Hematopoietic multipotent progenitor cell treated with erythropoietin and hydrocortisone succinate and interleukin-3 and kit ligand, for 6 days (in vitro differentiated cells): ENCODE measurements around the gene TMEM106B.
A peak's percentile ranks its signal among the peaks of the same experiment; 100 is the strongest.

Experiments used
- DNase-seq: peaks from one replicate; pipeline ENCODE4 v3.0.0-alpha.2; 2015

The TMEM106B gene

GRCh38 chr7:12229046-12229445 is 18.0 kb downstream of the TMEM106B start:
- no peak for DNase-seq

DNA sequence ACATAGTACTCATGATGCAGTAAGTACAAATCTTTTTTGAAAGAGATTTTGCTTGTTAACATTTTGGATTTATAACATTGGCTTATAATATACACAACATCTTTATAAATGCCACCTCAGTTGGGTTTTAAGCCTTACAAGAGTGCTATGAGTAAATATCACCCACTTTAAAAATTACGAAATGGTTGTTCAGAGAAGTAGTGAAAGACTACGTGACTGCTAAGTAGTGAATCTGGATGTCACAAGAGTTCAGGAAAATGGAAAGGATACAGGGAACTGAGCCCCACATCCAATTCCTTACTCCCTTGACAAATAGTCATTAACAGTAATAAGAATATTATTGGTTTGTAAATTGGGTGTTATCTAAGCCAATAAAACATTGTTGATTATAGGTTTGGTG is 20.0 kb downstream of the TMEM106B start:
- DNase-seq, result no peak

GRCh38 chr7:12233175-12233574 is 22.1 kb downstream of the TMEM106B start:
- no peak for DNase-seq

DNA sequence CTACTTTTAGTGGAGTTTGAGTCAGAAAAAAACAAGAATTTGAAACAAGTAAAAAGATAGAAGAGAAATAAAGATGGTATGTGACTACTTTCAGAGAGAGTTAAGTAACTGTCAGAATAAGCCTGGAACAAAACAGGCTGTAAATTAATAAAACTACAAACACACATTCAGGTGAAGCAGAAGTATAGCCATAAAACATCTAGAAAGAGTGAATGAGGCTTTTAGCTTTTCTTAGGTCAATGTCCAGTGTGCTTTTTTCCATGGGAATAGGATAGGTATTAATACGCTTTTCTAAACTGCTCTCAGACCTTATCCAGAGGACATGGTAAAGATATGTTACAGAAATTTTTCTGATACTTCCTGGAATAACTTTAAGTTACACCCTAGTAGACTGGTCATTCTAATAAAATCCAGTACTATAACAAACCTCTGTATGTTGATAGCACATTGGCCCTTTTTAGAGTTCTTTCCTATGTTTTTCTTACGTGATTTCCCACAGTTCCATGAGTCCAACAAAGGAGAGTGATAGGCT is 23.3 kb downstream of the TMEM106B start:
- DNase-seq, result no peak

GRCh38 chr7:12235970-12236369 is 24.9 kb downstream of the TMEM106B start:
- DNase-seq, result no peak

DNA sequence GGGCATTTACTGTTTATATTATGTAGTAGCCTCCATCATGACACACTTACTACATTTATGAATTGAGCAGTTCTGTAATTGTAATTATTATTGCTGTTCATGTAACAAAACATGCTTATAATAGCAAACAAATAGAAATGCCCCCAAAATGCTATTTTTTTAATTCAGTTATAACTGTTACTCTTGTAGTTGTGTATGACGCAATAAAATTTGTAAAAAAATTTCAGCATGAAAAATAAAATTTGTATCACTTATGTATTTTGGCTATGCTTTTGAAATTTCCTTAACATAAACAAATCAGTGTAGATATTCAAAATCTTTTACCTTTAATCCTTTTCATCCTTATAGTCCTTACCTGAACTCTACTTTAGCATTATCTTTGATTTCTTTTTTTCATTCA is 25.9 kb downstream of the TMEM106B start:
- no peak for DNase-seq

DNA sequence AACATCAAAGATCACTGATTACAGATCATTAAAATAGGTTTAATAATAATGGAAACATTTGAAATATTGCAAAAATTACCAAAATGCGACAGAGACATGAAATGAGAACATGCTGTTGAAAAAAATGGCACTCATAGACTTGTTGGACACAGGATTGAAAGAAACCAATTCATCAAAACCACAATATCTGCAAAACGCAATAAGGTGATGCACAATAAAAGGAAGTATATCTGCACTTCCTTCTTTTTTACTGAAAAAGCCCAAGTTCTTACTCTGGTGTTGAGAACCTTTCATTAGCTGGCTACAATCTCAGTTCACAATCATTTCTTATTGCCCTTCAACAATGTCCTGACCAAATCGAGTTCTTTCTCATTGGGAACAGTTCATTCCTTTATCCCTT is 28.7 kb downstream of the TMEM106B start:
- DNase-seq, result peak; percentile 5

GRCh38 chr7:12244129-12244528 is 33.0 kb downstream of the TMEM106B start:
- peak; percentile 43 for DNase-seq

DNA sequence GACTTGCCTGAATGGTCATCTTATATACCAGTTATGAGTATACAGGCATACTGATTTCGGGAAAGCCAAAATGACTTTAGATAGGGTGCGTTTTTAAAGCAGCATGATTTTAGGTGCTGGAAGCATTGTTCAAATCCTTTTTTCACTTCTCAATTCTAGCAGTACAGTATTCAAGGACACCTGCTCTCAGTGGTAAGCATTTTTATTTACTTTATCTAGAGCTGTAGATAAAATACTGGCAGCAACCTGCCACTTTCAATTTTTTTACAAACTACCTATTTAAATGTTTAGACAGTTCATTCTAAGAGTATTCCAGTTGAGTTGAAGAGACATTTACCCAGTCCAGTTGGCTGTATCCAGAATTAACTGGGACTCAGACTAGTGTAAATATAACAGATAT is 33.6 kb downstream of the TMEM106B start:
- DNase-seq, result no peak

- no peak for DNase-seq
Observed at GRCh38 chr7:12249706-12250105, 38.6 kb downstream of the TMEM106B start.

DNA sequence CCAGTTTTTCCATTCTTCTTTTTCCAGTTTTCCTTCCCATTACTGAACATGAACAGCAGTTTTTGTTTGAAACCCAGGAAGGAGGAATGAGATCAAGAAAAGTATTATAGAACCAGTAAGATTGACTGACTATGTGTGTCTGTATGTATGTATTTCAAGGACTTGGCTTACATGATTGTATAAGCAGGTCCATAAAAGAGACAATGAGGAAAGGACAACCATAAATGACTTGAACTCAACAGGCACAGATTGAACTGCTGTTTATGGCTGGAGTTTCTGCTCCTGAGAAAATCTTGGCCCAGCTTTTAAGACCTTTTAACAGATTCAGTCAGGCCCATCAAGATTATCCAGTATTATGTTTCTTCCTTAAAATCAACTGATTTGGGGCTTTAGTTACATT is 39.1 kb downstream of the TMEM106B start:
- DNase-seq, result no peak

- no peak for DNase-seq
Observed at GRCh38 chr7:12256090-12256489, 45.0 kb downstream of the TMEM106B start.

- DNase-seq, result peak; percentile 16
Observed at GRCh38 chr7:12257582-12257981, 46.5 kb downstream of the TMEM106B start.

GRCh38 chr7:12258074-12258473 is 47.0 kb downstream of the TMEM106B start:
- no peak for DNase-seq

DNA sequence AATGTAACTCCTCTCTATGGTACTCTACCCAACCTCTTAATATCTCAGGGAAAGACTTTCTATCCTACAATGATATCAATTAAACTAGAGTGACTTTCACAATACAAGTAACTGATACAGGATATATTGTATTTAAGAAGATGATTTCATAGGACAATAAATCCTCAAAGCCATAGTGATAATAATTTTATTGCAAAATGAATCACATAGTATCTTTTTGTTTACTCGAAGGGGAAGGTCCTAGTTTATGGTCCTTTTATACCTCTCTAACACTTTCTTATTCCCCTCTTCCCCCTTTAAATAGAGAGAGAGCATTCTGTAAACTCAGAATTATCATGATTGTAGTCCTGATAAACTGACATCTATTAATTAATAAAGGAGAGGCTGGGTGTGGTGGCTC is 56.4 kb downstream of the TMEM106B start:
- DNase-seq, result no peak

DNA sequence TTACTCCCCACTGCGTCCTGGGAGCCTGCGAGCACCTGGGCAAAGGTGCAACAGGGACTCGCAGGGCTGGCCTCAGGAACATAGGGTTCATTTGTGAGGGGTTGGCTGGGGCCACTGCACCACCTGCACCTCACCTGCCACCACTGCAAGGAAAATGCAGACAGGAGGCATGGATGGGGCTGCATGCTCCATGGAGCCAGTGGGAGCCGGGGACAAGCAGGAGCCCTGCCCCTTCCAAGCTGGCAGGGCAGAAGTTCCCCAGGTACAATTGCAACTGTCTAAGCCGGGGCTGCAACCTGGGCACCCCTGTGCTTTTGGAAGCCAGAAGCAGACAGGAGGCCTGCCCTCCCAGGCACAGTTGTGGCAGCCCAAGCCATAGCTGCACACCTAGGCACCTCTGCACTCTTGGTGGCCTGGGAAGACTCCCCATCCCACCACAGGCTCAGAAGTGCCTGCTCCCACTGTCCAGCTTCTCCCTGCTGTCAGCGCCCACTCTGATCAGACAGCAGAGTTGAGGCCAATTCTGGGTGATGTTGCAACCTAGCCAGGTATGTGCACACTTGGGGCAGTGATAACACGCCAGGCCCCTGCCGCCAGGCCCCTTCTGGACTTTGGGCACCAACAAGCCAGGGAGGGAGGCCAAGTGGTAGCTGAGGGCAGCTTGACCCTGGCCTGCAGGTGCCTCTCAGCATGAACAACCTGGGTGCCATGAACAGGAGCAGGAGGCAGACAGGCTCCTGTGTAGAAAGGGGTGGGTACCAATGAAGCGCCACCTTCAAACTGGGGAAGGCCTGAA is 58.2 kb downstream of the TMEM106B start:
- DNase-seq, result no peak

GRCh38 chr7:12281038-12281437 is 69.9 kb downstream of the TMEM106B start:
- DNase-seq, result peak; percentile 3

GRCh38 chr7:12287901-12288300 is 76.8 kb downstream of the TMEM106B start:
- no peak for DNase-seq

- no peak for DNase-seq
Observed at GRCh38 chr7:12289996-12290395, 78.9 kb downstream of the TMEM106B start.

DNA sequence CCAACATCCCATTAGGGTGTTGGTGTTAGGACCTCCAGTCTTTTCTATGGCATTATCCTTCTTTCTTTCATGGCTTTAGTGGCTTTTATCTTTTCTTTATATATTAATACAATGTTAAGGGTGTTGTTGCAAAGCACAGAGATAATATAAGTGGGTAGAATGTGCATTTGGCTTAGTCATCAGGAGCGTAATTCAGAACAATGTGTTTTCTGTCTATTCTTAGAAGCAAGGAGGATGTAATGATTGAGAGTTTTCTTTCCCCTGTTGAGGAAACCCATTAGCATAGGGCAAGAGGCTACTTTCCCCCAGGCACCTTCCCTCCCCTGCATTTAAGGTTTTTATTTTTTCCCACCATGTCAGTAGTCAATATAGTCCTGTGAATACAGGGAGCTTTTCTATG is 79.7 kb downstream of the TMEM106B start:
- DNase-seq, result no peak

- DNase-seq, result peak; percentile 39
Observed at GRCh38 chr7:12291870-12292269, 80.8 kb downstream of the TMEM106B start.
